ENCODE data around the gene SMOC2. TPM values are rescaled to one million over a fixed set of nuclear protein-coding genes. Genes with fewer than 3 reads are reported as not detected.
A peak's percentile ranks its signal among the peaks of the same experiment; 100 is the strongest.

Gene SMOC2
- total and polyA plus RNA-seq, 12 donors, result 6.6 to 39.1 (median 17.6) TPM

- no peaks in the 10 kb centered on the region for H3K9me3 ChIP-seq
Measured at GRCh38 chr6:168581706-168582105, 140.7 kb downstream of the SMOC2 start.

DNA sequence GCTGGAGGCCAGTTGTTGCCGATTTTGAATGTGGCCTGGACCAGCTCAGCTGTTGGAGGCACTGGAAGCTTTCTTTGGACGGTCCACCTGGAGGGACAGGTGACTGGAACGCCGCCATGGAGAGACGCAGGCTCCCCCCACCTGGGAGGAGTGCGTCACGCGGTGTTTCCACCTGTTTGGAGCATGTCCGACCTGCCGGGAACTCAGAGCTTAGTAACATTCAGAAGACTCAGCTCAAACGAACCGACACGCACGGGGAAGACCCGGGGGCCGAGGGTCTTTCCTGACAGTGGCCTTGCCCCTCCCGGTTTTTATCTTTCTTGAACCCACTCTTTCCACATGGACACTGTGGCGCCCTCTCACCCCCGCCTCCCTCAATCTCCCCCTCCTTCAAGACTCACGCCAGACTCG, 141.6 kb downstream of the SMOC2 start:
- TF ChIP-seq CTCF (IDR thresholded peaks at IDR 0.05), result no peak
- intact Hi-C loops (cut with DNase I), result no loop called here
- Histone ChIP-seq H3K4me1 (no peaks in the 10 kb centered on the region), H3K27ac (no peak overlapping the region), H3K27me3 (peaks cover 0 to 11% (median under 1%) of the 10 kb centered on the region in 7 donors), H3K9me3 (no peaks in the 10 kb centered on the region), H3K36me3 (no peaks in the 10 kb centered on the region), H3K4me3 (no peak overlapping the region)
- WGBS, 2 donors, result 87 to 91% methylated on average over 21 of the region's 21 CpGs
- DNase-seq, result no peak
- no peak for ATAC-seq

More at GRCh38 chr6:168581706-168582105, 140.7 kb downstream of the SMOC2 start:
- ATAC-seq (no peak), DNase-seq (no peak)
- no peak for TF ChIP-seq CTCF (IDR thresholded peaks at IDR 0.05)
- Histone ChIP-seq H3K4me1 (no peaks in the 10 kb centered on the region), H3K36me3 (no peaks in the 10 kb centered on the region), H3K4me3 (no peak overlapping the region), H3K27ac (no peak overlapping the region), H3K27me3 (peaks cover 0 to 18% (median 5%) of the 10 kb centered on the region in 7 donors)
- intact Hi-C loops (cut with DNase I), result no loop called here
- 87 to 89% methylated on average over 9 of the region's 9 CpGs for WGBS, 2 donors

DNA sequence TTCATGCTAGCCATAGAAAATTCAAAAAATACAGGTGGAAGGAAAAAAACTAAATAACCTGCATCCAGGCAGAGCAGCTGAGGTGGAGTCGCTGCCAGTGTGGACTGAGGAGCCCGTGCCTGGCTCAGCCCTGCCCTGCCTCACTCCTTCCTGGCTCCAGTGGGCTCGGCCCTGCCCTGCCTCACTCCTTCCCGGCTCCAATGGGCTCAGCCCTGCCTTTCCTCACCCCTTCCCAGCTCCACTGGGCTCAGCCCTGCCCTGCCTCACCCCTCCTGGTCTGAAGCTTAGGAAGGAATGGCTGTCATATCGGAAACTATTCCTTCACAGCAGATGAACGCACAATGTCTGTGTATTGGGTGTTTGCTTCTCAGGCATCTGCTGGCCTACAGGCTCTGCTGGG, 142.1 kb downstream of the SMOC2 start:
- no peaks in the 10 kb centered on the region for H3K36me3 ChIP-seq
- no peak for ATAC-seq
- intact Hi-C loops (cut with DNase I), result no loop called here
- H3K4me3 ChIP-seq, result no peak overlapping the region
- TF ChIP-seq CTCF (IDR thresholded peaks at IDR 0.05), result no peak
- H3K27ac ChIP-seq, result no peak overlapping the region
- H3K9me3 ChIP-seq, result no peaks in the 10 kb centered on the region
- no peak for DNase-seq
- no peaks in the 10 kb centered on the region for H3K4me1 ChIP-seq
- WGBS, 2 donors, result 85 to 86% methylated on average over 6 of the region's 6 CpGs
- peaks cover 0 to 11% (median under 1%) of the 10 kb centered on the region in 7 donors for H3K27me3 ChIP-seq

GRCh38 chr6:168583821-168584220, 142.8 kb downstream of the SMOC2 start:
- Histone ChIP-seq H3K27ac (no peak overlapping the region), H3K9me3 (no peaks in the 10 kb centered on the region), H3K36me3 (no peaks in the 10 kb centered on the region), H3K4me3 (no peak overlapping the region), H3K27me3 (peaks cover 0 to 11% (median 6%) of the 10 kb centered on the region in 7 donors), H3K4me1 (no peaks in the 10 kb centered on the region)
- WGBS, 2 donors, result 90 to 91% methylated on average over 9 of the region's 9 CpGs
- intact Hi-C loops (cut with DNase I), result no loop called here
- DNase-seq, result no peak
- no peak for TF ChIP-seq CTCF (IDR thresholded peaks at IDR 0.05)
- peak in 3 of 8 donors; percentile 14 to 42 (median 20) for ATAC-seq
